OCI-LY1 (cell line): ENCODE measurements around the gene NLGN4Y.

Source experiments
- H2AFZ ChIP-seq: fragments of 200-600 bp; sonication (generic), shearing (Covaris generic); 2 replicates; pipeline ENCODE4 v1.6.0; 2014; ENCODE audit warnings: antibody characterized with exemption, mild to moderate bottlenecking, low read length
- H3F3A ChIP-seq: fragments of 200-600 bp; sonication (generic), shearing (Covaris generic); 2 replicates; pipeline ENCODE4 v1.6.0; 2014; ENCODE audit warnings: mild to moderate bottlenecking, antibody characterized with exemption, low read length, moderate library complexity; ENCODE audit not compliant: insufficient read depth
- H3K27ac ChIP-seq: fragments of 200-600 bp; sonication (generic); 2 replicates; pipeline ENCODE4 v1.5.1; 2014; ENCODE audit warnings: low read length, mixed run types, mild to moderate bottlenecking, low read depth; ENCODE audit not compliant: poor library complexity, severe bottlenecking
- H3K27me3 ChIP-seq: fragments of 200-600 bp; sonication (generic); 2 replicates; pipeline ENCODE4 v1.6.0; 2014; ENCODE audit warnings: antibody characterized with exemption, mild to moderate bottlenecking, low read length, moderate library complexity; ENCODE audit not compliant: insufficient read depth
- H3K36me3 ChIP-seq: fragments of 200-600 bp; sonication (generic); 2 replicates; pipeline ENCODE4 v1.6.1; 2014; ENCODE audit warnings: mild to moderate bottlenecking, antibody characterized with exemption, low read length, moderate library complexity, mixed read lengths; ENCODE audit not compliant: insufficient read depth
- H3K4me1 ChIP-seq: fragments of 200-600 bp; sonication (generic); 2 replicates; pipeline ENCODE4 v1.5.1; 2014; ENCODE audit warnings: mild to moderate bottlenecking, low read length, moderate library complexity; ENCODE audit not compliant: insufficient read depth, severe bottlenecking
- H3K4me2 ChIP-seq: fragments of 200-600 bp; sonication (generic), shearing (Covaris generic); 2 replicates; pipeline ENCODE4 v1.6.1; 2014; ENCODE audit warnings: low read length
- H3K4me3 ChIP-seq: fragments of 200-600 bp; sonication (generic); 2 replicates; pipeline ENCODE4 v1.5.1; 2014; ENCODE audit warnings: low read length, low read depth, mild to moderate bottlenecking, mixed read lengths; ENCODE audit not compliant: poor library complexity, severe bottlenecking
- H3K79me2 ChIP-seq: fragments of 200-600 bp; shearing (Covaris generic); 2 replicates; pipeline ENCODE4 v1.6.1; 2016; ENCODE audit warnings: mixed run types, low read length, mixed read lengths; ENCODE audit not compliant: insufficient read depth
- H3K9ac ChIP-seq: fragments of 200-600 bp; sonication (generic), shearing (Covaris generic); 2 replicates; pipeline ENCODE4 v1.6.1; 2014; ENCODE audit warnings: mild to moderate bottlenecking, low read length, mixed read lengths
- H3K9me2 ChIP-seq: fragments of 200-600 bp; sonication (generic), shearing (Covaris generic); 2 replicates; pipeline ENCODE4 v1.6.1; 2014; ENCODE audit warnings: low read depth, mild to moderate bottlenecking, low read length, mixed read lengths
- H3K9me3 ChIP-seq: fragments of 200-600 bp; shearing (Covaris generic); 2 replicates; pipeline ENCODE4 v1.6.1; 2014; ENCODE audit warnings: low read length, mixed read lengths
- H4K20me1 ChIP-seq: fragments of 200-600 bp; sonication (generic), shearing (Covaris generic); 2 replicates; pipeline ENCODE4 v1.6.0; 2016; ENCODE audit warnings: mild to moderate bottlenecking, low read length; ENCODE audit not compliant: insufficient read depth
- CTCF ChIP-seq: fragments of 200-600 bp; sonication (generic), shearing (Covaris generic); IDR thresholded peaks from 2 replicates; pipeline ENCODE4 v1.5.1; 2017; ENCODE audit warnings: mild to moderate bottlenecking, antibody characterized with exemption, low read length, moderate library complexity, mixed read lengths
- EZH2 ChIP-seq: fragments of 200-600 bp; sonication (generic), shearing (Covaris generic); IDR thresholded peaks from 2 replicates; pipeline ENCODE4 v1.8.0; 2017; ENCODE audit warnings: borderline replicate concordance, mixed run types, mild to moderate bottlenecking, antibody characterized with exemption, low read length, moderate library complexity, mixed read lengths

Gene NLGN4Y

GRCh38 chrY:14694543-14694942 is 170.2 kb downstream of the NLGN4Y start:
- H3K36me3 ChIP-seq: no peaks in the 10 kb centered on the region
- no peak overlapping the region for H3K4me3 ChIP-seq
- H3K4me1 ChIP-seq: no peaks in the 10 kb centered on the region
- H3K27ac ChIP-seq: no peak overlapping the region
- no peaks in the 10 kb centered on the region for H3K27me3 ChIP-seq
- no peak overlapping the region for H3K9ac ChIP-seq
- H3K4me2 ChIP-seq: no peak overlapping the region
- no peaks in the 10 kb centered on the region for H3K9me3 ChIP-seq
- H3K79me2 ChIP-seq: no peaks in the 10 kb centered on the region
- no peak overlapping the region for H2AFZ ChIP-seq
- TF ChIP-seq EZH2: no peak
- TF ChIP-seq CTCF: no peak
- no peaks in the 10 kb centered on the region for H3F3A ChIP-seq
- no peaks in the 10 kb centered on the region for H4K20me1 ChIP-seq
- H3K9me2 ChIP-seq: no peaks in the 10 kb centered on the region

- Histone ChIP-seq H3K9ac (no peak overlapping the region), H3K79me2 (no peaks in the 10 kb centered on the region), H3K4me3 (no peak overlapping the region), H2AFZ (no peak overlapping the region), H3K9me2 (no peaks in the 10 kb centered on the region), H3F3A (no peaks in the 10 kb centered on the region), H3K4me2 (no peak overlapping the region), H3K27me3 (no peaks in the 10 kb centered on the region), H3K9me3 (no peaks in the 10 kb centered on the region), H3K36me3 (no peaks in the 10 kb centered on the region), H4K20me1 (no peaks in the 10 kb centered on the region), H3K27ac (no peak overlapping the region), H3K4me1 (no peaks in the 10 kb centered on the region)
- TF ChIP-seq CTCF (no peak), EZH2 (no peak)
Measured at GRCh38 chrY:14708158-14708557, 183.8 kb downstream of the NLGN4Y start.

GRCh38 chrY:14741596-14741995 is 217.3 kb downstream of the NLGN4Y start:
- Histone ChIP-seq H2AFZ (no peak overlapping the region), H3F3A (no peaks in the 10 kb centered on the region), H3K4me3 (no peak overlapping the region), H3K36me3 (no peaks in the 10 kb centered on the region), H3K27me3 (no peaks in the 10 kb centered on the region), H3K9me2 (no peaks in the 10 kb centered on the region), H3K79me2 (no peaks in the 10 kb centered on the region), H4K20me1 (no peaks in the 10 kb centered on the region), H3K9me3 (no peaks in the 10 kb centered on the region), H3K27ac (no peak overlapping the region), H3K4me1 (no peaks in the 10 kb centered on the region), H3K9ac (no peak overlapping the region), H3K4me2 (no peak overlapping the region)
- TF ChIP-seq CTCF: no peak
- no peak for TF ChIP-seq EZH2
